Erythroblast (primary cell): ENCODE measurements around the gene NLRP9.

ENCODE experiments used
- DNase-seq, 2 experiments: peaks; one replicate each; lab custom pipeline; 2025; lab: John Stamatoyannopoulos, UW
- GATA1 ChIP-seq: IDR thresholded peaks from 2 replicates; pipeline ENCODE4 v1.6.1; 2011; ENCODE audit warnings: low read depth, mild to moderate bottlenecking, control low read depth, low read length, moderate library complexity
- POLR2A ChIP-seq: IDR thresholded peaks from 2 replicates; pipeline ENCODE4 v1.6.1; 2011; ENCODE audit warnings: mild to moderate bottlenecking, low read length

NLRP9 gene

GRCh38 chr19:55695511-55696290 is 42.5 kb downstream of the NLRP9 start:
- TF ChIP-seq POLR2A (no peak), GATA1 (no peak)
- no peak for DNase-seq

DNA sequence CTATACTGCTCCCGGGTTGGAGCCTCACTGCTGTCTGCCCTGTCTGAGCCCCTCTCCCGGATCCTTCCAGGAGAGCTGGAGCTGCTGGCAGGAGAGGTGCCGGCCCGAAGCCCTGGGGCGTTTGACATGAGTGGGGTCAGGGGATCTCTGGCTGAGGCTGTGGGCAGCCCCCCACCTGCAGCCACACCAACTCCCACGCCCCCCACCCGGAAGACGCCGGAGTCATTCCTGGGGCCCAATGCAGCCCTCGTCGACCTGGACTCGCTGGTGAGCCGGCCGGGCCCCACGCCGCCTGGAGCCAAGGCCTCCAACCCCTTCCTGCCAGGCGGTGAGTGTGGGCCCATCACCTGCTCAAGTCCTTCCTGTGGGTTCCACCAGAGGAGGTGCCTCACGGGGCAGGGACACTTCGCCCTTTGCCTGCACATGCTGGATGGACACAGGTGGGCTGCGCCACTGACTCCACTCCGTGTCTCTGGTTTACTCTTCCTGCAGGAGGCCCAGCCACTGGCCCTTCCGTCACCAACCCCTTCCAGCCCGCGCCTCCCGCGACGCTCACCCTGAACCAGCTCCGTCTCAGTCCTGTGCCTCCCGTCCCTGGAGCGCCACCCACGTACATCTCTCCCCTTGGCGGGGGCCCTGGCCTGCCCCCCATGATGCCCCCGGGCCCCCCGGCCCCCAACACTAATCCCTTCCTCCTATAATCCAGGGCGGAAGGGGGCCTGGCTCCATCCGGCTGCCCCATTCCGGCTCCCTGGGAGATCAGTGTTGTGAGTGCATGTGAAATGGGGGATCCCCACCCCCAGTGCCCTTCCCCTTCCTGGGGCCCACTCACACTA is 43.3 kb downstream of the NLRP9 start:
- TF ChIP-seq POLR2A (no peak), GATA1 (no peak)
- DNase-seq: no peak

GRCh38 chr19:55694241-55694655 is 44.0 kb downstream of the NLRP9 start:
- no peak for TF ChIP-seq POLR2A
- TF ChIP-seq GATA1: no peak
- DNase-seq: no peak

DNA sequence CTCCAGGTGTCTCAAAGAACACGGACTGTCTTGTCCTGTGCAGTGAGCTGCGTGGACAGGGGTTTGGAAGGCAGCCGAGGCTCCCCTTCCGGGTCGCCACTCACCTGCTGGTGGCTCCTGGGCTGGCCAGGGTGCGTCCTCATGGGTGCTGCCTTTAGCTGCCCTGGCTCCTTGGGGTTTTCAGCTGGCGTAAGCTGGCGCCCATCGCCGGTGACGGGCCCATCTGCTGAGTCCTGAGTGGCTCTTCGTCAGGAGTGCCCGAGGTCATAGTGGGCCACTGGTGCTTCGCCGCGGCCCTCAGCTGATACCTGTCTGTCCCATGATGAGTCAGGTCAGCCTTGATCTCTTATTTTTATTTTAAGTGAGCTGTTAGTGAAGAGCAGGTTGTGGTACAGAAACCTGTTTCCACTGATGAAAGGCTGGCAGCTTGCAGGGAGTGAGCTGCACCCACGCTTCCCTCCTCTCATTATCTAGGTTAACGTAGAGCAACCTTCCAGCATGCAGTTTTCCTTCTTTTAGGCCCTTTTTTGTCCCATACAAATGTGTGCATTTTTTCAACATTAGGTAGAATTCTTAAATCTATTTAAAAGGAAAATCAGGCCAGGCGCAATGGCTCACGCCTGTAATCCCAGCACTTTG is 44.7 kb downstream of the NLRP9 start:
- TF ChIP-seq GATA1 (no peak), POLR2A (no peak)
- no peak for DNase-seq

DNA sequence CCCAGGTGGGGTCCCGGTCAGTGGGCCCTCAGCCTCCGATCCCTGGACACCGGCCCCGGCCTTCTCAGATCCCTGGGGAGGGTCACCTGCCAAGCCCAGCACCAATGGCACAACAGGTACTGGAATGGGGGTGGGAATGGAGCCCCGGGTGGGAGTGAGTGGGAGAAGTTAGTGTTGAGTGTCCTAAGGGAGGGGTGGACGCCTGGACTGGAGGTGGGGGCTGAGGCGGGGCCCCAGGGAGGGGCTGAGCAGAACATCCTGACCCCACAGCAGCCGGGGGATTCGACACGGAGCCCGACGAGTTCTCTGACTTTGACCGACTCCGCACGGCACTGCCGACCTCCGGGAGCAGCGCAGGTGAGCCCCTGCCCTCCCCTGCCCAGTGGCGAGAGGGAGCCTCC is 45.5 kb downstream of the NLRP9 start:
- DNase-seq: no peak
- TF ChIP-seq POLR2A (no peak), GATA1 (no peak)

DNA sequence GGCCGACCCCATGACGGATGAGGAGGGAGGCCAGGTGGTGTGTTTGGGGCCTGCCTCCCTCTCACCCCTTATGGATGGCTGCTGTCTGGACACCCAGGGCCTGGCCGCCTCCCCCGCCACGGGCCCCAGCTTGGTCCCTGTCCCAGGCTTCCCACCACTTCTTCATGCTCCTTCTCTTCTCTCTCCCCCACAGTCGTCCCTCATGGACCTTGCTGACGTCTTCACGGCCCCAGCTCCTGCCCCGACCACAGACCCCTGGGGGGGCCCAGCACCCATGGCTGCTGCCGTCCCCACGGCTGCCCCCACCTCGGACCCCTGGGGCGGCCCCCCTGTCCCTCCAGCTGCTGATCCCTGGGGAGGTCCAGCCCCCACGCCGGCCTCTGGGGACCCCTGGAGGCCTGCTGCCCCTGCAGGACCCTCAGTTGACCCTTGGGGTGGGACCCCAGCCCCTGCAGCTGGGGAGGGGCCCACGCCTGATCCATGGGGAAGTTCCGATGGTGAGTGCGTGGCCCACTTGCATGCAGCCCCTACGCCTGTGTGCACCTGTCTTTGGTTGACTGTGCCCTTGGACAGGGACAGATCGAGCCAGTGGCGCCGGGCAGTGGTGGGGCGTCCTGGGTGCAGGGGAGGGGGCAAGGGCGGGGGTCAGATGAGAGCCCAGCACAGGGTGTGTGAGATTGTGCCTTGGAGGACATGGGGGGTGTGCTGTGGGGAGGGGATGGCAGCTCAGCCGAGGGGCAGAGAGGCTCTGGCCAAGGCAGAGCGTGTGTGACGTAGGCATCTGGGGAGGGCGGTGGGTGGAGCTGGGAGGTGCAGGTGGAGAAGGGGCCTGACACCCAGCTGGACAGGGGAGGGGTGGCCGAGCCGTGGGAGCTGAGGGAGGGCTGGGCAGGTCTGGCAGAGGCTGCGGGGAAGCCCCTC is 46.4 kb downstream of the NLRP9 start:
- no peak for TF ChIP-seq GATA1
- no peak for TF ChIP-seq POLR2A
- DNase-seq: no peak

DNA sequence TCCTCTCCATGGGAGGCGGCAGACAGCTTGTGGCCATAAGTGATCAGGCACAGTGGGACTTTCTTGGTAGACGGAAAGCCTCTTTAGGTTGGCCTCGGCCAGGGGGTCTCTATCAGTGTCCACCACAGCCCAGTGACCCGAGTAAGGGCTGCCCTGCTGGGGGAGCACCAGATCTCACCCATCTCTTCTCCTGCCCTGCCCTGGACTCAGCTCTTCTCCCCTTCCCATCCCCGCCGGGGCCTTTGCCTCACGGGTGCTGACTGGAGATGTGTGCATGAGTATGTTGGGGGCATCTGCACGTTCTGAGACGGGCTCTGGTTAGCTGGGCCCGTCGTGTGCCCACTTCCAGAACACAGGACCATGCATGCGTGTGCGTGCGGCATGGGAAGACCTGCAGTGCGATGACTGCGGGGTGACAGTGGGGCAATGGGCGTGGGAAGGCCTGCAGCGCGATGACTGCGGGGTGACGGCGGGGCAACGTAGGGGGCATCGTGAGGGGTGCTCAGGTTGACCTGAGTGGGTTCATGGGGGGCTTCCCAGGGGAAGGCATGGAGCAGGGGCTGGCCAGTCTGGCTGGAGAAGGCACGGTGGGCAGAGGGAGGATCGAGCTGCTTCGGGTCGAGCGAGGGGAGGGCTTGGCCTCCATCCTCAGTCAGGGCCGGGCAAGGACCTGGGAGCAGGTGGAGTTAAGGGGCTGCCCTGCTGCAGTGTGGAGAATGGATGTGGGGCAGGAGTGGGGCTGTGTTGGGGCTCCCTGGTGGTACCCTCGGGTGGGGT is 47.2 kb downstream of the NLRP9 start:
- TF ChIP-seq GATA1 (no peak), POLR2A (no peak)
- no peak for DNase-seq

DNA sequence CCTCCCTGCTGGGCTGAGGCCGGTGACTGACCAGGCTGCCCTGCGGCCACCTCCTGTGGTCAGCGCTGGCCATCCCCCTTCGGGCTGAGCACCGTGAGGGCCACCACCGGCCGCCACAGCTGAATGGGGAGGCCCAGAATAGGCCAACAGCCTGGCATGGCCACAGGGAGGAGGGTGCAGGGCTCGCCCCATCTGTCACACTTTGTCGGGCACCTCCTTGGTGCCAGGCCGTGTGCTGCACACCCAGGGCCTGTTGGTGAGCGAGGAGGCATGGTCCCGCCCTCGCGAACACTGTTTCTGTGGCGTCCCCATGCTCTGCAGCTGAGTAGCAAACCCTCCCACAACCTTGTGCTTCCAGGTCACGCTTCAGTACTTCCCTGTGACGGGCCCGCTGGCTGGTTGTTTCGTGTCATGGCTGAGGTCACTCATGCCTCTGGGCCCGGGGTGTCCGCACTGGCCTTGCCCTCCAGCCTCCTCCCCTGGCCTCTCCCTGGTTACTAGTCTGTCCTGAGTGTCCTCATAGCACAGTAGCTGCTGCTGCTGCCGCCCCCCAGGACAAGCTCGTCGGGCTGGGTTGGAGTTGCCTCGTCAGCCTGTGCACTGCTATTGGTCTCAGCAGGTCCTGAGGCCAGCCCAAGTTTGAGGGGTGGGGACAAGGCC is 48.0 kb downstream of the NLRP9 start:
- no peak for TF ChIP-seq GATA1
- TF ChIP-seq POLR2A: no peak
- DNase-seq: no peak

- no peak for DNase-seq
- no peak for TF ChIP-seq POLR2A
- TF ChIP-seq GATA1: no peak
Observed at GRCh38 chr19:55689411-55690108, 48.6 kb downstream of the NLRP9 start.

GRCh38 chr19:55688422-55689218 is 49.6 kb downstream of the NLRP9 start:
- TF ChIP-seq POLR2A (no peak), GATA1 (no peak)
- DNase-seq: peak; percentile 50 to 52
